Erythroblast (primary cell): ENCODE measurements around the gene NKX2-3.
A peak's percentile ranks its signal among the peaks of the same experiment; 100 is the strongest.

Source experiments
- DNase-seq, 2 experiments: peaks; one replicate each; lab custom pipeline; 2025; lab: John Stamatoyannopoulos, UW
- GATA1 ChIP-seq: IDR thresholded peaks from 2 replicates; pipeline ENCODE4 v1.6.1; 2011; ENCODE audit warnings: low read depth, mild to moderate bottlenecking, control low read depth, low read length, moderate library complexity
- POLR2A ChIP-seq: IDR thresholded peaks from 2 replicates; pipeline ENCODE4 v1.6.1; 2011; ENCODE audit warnings: mild to moderate bottlenecking, low read length

Gene NKX2-3

DNA sequence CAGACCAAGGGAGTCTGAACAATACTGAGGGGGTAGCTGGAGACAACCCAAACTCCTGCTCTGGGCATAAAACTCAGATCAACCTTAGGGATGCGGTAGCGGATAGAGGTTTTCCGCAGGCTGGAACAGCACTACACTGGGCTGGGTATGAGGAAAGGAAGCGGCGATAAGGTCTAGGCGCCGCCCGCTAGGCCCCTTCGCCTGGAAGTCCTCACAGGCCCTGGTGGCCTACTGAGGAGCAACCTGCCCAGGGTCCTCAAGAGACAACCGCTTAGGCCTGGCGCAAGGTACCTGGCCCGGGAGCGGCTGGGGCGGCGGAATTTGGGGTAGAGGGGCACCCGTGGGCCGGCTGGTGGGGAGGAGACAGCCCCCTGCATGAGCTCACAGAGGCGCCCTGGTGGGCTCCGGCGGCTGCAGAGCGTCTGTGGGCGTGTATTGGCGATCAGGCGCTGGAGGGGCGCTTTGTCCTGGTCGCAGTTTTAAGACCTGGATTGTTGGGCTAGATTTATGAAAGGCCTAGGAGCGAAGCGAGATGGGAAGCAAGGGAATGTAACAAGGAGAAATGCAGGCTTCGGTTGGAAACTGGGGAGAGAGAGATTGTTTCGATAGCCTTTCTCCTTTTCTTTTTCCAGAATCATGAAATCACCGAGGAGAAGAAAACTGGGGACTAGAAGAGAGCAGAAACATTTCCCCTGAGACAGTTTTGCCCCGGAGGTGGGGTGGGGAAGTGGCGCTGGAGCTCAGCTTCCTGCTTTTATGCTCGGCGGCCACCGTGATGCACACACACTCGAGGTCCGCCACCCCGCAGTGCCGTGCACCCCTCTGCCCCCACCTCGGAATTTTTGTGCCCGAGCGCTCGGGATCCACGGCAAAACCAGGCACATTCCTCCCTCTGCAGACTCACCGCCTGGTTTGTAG is 2.4 kb upstream of the NKX2-3 start:
- TF ChIP-seq GATA1 = no peak
- no peak for TF ChIP-seq POLR2A
- DNase-seq = peak in 1 of 2 experiments; percentile 14

DNA sequence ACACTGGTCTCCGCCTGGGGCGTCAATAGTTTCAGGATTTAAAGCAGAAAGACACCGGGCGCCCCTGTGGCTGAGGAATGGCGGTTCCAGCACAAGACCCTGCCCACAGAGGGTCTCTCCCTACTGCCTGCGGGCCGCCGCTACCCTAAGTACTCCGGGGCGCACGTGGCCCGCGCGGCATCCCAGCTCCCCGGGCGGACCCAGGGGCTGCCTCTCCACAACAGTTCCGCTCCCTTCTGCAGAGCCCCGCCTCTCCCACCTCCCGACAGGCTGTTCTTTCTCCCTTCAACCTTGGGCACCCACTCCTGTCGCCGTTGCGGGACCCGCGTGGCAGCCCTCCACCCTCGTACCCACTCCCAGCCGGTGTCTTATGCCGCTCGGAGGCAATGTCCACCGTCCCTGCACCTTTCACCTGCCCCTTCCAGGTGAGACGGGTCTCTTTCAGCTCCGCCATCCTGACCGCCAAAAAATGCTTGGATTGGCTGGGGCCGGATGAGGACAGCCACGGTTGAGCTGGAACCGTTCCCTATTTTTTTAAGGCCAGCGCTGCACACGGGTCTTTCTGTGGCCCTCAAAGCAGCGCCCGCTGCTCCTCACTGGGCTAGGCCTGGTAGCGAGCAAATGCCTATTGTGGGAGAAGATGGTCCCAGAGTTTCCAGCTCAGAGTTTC is 1.6 kb upstream of the NKX2-3 start:
- TF ChIP-seq GATA1 = no peak
- TF ChIP-seq POLR2A = no peak
- no peak for DNase-seq

DNA sequence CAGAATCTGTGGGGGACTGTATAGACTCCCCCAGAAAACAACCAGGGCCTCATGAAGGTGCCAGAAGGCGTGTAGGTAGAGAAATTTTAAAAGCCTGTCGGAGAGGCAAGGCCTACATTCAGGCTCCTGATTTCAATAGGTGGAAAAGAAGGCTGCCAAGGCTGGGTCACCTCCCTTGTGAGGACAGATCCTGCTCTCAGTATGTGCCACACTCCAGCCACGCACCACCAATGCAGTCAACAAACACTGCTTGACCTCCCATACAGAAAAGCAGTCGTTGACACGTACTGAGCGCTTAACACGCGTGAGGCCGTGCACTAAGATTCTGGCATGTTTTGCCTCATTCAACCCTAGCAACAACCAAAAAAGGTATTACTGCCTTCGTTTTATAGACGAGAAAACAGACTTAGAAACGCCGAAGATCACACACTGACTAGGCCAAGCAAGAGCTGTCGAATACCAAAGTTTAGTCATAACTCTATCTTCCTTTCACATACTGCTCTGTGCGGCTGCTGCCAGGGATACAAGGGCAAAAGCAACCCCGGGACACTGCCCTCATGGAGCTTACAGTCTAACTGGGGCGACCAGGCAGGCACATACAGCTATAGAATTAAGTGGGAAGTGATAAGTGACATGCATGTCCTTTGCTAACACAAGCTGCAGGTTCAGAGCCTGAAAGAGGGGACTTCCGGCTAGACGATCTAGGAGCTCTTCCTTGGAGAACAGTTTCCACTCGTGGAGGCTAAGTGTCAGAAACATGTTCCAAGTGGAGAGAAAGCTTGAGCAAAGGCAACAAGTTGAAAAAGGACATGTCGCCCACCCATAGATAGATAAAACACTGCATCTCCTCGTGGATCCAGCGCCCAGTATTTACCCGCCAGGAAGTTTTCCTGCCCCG is 797 bp upstream of the NKX2-3 start:
- TF ChIP-seq GATA1 = no peak
- no peak for TF ChIP-seq POLR2A
- no peak for DNase-seq

DNA sequence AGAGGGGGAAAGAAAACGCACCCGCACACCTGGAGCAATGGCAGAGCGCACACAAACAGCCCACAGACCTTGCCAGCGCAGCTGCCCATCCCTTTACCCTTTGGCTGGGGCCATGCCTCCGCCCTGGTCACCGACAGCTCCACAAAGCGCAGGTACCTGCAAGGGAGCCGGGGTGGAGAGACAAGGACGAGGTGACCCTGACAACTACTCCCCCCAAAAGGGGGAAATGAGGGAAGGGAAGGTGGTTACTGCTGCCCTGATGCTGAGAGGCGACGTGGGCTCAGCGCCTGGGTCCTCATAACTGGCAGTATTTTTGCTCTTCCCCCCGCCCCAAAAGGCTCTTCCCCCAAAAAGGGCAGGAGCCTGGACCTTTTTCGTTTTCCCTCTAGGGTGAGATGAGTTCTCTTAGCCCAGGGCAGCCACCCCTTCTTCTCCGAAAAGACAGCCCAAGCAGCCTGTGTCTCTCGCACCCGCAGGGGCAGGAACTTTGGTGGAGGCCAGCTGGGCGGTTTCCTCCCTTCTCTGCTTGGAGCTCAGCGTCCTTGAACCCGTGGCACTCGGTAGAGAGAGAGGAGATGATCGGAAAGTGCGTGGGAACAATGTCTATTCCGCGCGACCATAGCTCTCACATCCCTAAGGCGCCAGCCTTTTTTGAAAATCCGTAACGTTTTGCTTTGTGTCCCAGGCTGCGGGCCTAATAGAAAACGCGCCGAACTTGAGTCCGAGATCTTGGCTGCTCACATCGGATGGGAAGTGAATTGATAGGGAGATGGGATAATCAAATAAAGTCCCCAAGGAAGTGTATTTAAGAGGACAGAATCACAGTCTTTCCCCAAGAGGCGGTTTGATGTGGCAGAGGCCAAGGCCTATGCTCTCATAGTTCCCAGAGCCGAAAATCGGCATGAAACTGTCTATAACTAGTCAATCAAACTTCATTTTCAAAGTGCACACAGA is 1.0 kb downstream of the NKX2-3 start:
- no peak for DNase-seq
- TF ChIP-seq POLR2A = no peak
- no peak for TF ChIP-seq GATA1

DNA sequence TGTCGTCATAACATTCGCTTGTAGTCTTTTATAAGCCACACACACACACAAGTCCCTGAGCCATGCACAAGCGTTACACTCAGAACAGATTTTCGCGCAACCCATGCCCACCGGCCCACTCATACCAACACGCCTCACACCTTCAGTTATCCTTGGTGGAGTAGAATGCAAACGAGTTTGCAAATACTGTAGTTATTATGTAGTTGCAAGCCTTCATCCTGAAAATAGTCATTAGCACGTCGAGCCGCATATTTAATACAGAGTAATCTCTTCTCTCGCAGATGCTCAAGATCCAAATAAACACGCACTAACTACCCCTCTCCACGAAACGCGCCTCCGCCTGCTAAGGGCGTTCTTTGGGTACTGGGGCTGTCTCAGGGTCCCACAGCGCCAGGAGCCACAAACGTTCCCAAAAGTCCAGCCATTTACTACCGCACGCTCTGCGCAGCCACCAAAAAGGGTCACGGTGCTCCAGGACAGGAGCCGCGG is 1.8 kb downstream of the NKX2-3 start:
- DNase-seq = no peak
- no peak for TF ChIP-seq GATA1
- no peak for TF ChIP-seq POLR2A

DNA sequence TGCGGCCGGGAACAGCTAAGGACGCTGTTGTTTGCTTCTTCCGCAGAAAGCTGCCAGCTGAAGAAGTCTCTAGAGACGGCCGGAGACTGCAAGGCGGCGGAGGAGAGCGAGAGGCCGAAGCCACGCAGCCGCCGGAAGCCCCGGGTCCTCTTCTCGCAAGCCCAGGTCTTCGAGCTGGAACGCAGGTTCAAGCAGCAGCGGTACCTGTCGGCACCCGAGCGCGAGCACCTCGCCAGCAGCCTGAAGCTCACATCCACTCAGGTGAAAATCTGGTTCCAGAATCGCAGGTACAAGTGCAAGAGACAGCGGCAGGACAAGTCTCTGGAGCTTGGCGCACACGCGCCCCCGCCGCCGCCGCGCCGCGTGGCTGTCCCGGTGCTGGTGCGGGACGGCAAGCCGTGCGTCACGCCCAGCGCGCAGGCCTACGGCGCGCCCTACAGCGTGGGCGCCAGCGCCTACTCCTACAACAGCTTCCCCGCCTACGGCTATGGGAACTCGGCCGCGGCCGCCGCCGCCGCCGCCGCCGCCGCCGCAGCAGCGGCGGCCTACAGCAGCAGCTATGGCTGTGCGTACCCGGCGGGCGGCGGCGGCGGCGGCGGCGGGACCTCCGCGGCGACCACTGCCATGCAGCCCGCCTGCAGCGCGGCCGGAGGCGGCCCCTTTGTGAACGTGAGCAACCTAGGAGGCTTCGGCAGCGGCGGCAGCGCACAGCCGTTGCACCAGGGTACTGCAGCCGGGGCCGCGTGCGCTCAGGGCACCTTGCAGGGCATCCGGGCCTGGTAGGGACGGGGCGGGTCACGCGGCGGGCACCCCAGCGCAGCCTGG is 2.4 kb downstream of the NKX2-3 start:
- peak; percentile 43 to 49 for DNase-seq
- TF ChIP-seq GATA1 = no peak
- TF ChIP-seq POLR2A = no peak

DNA sequence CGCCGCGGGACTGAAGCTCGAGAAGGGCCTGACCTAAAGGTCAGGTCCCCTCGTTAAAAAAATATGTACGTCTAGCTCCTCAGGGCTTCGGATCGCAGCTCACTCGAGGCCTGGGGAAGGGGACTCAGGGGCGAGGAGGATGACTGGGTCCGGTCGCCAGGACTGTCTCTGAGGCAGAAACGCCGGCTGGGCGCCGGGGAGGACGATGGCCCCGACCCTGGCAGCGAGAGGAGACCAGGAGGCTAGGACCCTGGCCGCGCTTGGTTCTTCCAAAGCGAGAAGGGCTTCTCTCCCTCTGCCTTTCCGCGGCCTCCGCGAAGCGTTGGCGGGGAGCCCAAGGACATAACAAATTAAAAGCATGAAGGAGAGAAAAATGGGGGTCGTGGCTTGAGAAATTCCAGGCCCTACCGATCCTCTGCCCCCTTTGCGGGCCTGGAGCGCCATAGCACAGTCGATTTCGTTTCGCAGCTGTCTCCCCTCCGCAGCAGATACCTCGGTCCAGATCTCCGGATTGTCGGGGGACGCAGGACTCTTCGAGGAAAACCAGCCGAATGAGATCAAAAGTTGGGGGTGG is 3.1 kb downstream of the NKX2-3 start:
- no peak for TF ChIP-seq POLR2A
- TF ChIP-seq GATA1 = no peak
- DNase-seq = no peak

DNA sequence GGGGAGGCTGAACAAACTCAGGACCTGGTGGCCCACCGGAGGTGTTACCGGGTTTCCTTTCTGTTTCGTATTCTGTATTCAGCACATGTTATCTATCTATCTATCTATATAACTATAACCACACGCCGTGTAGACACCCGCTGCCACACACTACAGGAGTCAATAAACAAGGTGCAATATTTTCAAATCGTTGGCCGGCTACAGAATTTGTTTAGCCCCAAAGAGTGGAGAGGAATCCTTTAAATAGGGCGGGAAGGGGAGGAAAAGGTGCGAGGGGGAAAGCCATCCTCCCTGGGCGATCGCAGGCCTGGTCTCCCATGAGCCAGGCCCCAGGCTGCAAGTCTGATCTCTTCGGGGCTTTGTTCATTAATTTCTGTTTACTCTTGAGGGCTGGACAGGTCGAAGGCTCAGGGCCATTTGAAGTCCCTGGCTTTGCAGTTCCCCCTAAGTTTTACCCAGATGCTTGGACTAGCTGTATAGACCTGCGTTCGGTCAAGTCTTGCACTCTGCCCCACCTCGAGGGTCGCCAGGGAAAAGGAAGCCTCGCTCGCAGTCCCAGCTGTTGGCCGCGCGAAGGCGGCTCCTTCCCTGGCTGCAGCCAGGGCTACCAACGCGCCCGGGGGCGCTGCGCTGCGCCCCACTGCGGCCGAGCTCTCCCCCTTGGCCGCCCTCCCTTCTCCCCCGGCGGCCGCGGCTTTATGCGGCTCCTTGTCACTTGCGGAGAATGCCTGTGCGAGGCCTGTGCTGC is 3.8 kb downstream of the NKX2-3 start:
- DNase-seq = peak in 1 of 2 experiments; percentile 26
- TF ChIP-seq POLR2A = no peak
- no peak for TF ChIP-seq GATA1

DNA sequence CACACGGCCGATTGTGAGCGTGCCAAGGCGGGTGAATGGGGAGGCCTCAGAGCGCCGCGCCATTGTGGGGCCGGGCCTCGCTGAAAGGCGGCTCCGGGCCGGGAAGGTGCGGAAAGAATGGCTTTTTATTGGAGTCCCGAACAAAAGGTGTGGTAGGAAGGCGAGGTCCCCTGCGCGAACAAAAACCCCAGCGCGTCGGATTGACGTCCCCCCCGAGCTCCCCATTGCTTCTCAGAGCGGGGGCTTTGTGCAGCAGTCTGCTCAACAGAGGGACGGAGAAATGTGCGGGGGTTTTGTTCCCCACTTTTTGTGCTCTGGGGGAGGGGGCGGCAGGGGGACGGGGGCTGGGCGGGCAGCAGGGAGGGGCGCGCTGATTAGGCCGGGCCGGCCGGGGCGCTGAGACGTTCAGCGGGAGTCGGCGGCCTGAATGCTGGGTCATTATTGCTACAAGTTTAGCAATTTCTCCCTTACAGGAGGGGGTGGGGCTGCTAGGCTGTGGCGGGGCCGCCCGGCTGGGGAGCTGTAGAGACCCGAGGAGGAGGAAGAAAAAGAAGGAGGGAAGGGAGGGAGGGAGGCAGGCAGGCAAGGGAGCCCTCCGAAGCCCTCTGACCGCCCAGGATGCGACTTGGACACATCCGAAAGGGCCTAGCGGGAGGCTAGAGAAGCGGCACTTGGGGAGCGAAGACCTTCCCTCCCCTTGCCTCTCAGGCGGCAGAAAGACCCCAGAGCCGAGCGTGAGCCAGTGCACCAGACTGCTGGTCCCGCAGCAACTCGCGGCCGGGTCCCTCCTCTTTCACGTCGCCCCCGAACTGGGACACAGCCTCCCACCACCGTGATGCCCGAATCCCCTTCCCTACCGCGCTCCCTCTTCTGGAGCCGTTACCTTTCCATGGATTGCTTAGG is 4.6 kb downstream of the NKX2-3 start:
- DNase-seq = peak in 1 of 2 experiments; percentile 16
- no peak for TF ChIP-seq POLR2A
- no peak for TF ChIP-seq GATA1
